H9 (cell line): ENCODE measurements around the gene MKRN2OS. TPM values are rescaled to one million over a fixed set of nuclear protein-coding genes. Genes with fewer than 3 reads are reported as not detected.

Experiments used
- DNase-seq: peaks from one replicate; pipeline ENCODE4 v3.0.0-alpha.2; 2017
- H2AFZ ChIP-seq: one replicate; pipeline ENCODE4 v1.6.1; 2013; ENCODE audit warnings: mild to moderate bottlenecking, low read length, control low read depth, moderate library complexity
- H2AK5ac ChIP-seq: 2 replicates; pipeline ENCODE4 v1.6.1; 2013; ENCODE audit warnings: low read length, control low read depth, mixed read lengths; ENCODE audit not compliant: insufficient read length
- H2BK120ac ChIP-seq: one replicate; pipeline ENCODE4 v1.6.1; 2013; ENCODE audit warnings: low read depth, mild to moderate bottlenecking, low read length, control low read depth, inconsistent platforms; ENCODE audit not compliant: poor library complexity, severe bottlenecking
- H2BK12ac ChIP-seq: 2 replicates; pipeline ENCODE4 v1.6.1; 2013; ENCODE audit warnings: low read length, control low read depth, mixed read lengths, low read depth; ENCODE audit not compliant: insufficient read length
- H2BK15ac ChIP-seq: 2 replicates; pipeline ENCODE4 v1.6.1; 2013; ENCODE audit warnings: low read depth, low read length, control low read depth
- H2BK20ac ChIP-seq: one replicate; pipeline ENCODE4 v1.6.1; 2013; ENCODE audit warnings: low read depth, mild to moderate bottlenecking, low read length, control low read depth, inconsistent platforms; ENCODE audit not compliant: poor library complexity, severe bottlenecking
- H2BK5ac ChIP-seq: 2 replicates; pipeline ENCODE4 v1.6.1; 2013; ENCODE audit warnings: low read length, control low read depth, mixed read lengths; ENCODE audit not compliant: insufficient read length
- H3K14ac ChIP-seq: 2 replicates; pipeline ENCODE4 v1.6.1; 2013; ENCODE audit warnings: low read length, control low read depth; ENCODE audit not compliant: insufficient read depth
- H3K18ac ChIP-seq: 2 replicates; pipeline ENCODE4 v1.6.1; 2013; ENCODE audit warnings: low read depth, mild to moderate bottlenecking, mixed read lengths, low read length, control low read depth; ENCODE audit not compliant: insufficient read length
- H3K23ac ChIP-seq: 2 replicates; pipeline ENCODE4 v1.6.1; 2013; ENCODE audit warnings: low read length, control low read depth, mixed read lengths, low read depth; ENCODE audit not compliant: insufficient read length
- H3K23me2 ChIP-seq: 2 replicates; pipeline ENCODE4 v1.6.1; 2013; ENCODE audit warnings: low read depth, mild to moderate bottlenecking, mixed read lengths, low read length, control low read depth; ENCODE audit not compliant: insufficient read length, poor library complexity, severe bottlenecking
- H3K27ac ChIP-seq: 2 replicates; pipeline ENCODE4 v1.5.1; 2013; ENCODE audit warnings: low read length, control low read depth, mixed read lengths, low read depth; ENCODE audit not compliant: insufficient read length
- H3K27me3 ChIP-seq: 2 replicates; pipeline ENCODE4 v1.6.1; 2013; ENCODE audit warnings: low read length, control low read depth, inconsistent platforms; ENCODE audit not compliant: insufficient read depth
- H3K4ac ChIP-seq: 2 replicates; pipeline ENCODE4 v1.6.1; 2013; ENCODE audit warnings: low read depth, mild to moderate bottlenecking, control low read depth, inconsistent platforms, low read length, moderate library complexity
- H3K4me1 ChIP-seq: 2 replicates; pipeline ENCODE4 v1.6.1; 2013; ENCODE audit warnings: low read length, control low read depth, inconsistent platforms; ENCODE audit not compliant: insufficient read depth
- H3K4me2 ChIP-seq: 2 replicates; pipeline ENCODE4 v1.6.1; 2013; ENCODE audit warnings: low read length, control low read depth, mixed read lengths; ENCODE audit not compliant: insufficient read length, insufficient read depth
- H3K56ac ChIP-seq: 2 replicates; pipeline ENCODE4 v1.6.1; 2013; ENCODE audit warnings: low read depth, mild to moderate bottlenecking, mixed read lengths, low read length, control low read depth; ENCODE audit not compliant: insufficient read length
- H3K79me1 ChIP-seq: 2 replicates; pipeline ENCODE4 v1.6.1; 2013; ENCODE audit warnings: low read depth, mild to moderate bottlenecking, moderate library complexity, low read length, control low read depth, inconsistent platforms; ENCODE audit not compliant: insufficient read depth, poor library complexity, severe bottlenecking
- H3K79me2 ChIP-seq: 2 replicates; pipeline ENCODE4 v1.6.1; 2013; ENCODE audit warnings: low read length, control low read depth, inconsistent platforms; ENCODE audit not compliant: insufficient read depth
- H3K9ac ChIP-seq: 2 replicates; pipeline ENCODE4 v1.6.1; 2013; ENCODE audit warnings: low read length, control low read depth, mixed read lengths; ENCODE audit not compliant: insufficient read length; ENCODE audit errors: extremely low read depth
- H3K9me3 ChIP-seq: one replicate; pipeline ENCODE4 v1.6.1; 2013; ENCODE audit warnings: low read depth, low read length, inconsistent platforms; ENCODE audit not compliant: control insufficient read depth
- H3T11ph ChIP-seq: one replicate; pipeline ENCODE4 v1.6.1; 2013; ENCODE audit warnings: mild to moderate bottlenecking, low read length, control low read depth, inconsistent platforms
- H4K20me1 ChIP-seq: one replicate; pipeline ENCODE4 v1.6.1; 2013; ENCODE audit not compliant: control insufficient read depth, insufficient read length, insufficient read depth
- H4K5ac ChIP-seq: 2 replicates; pipeline ENCODE4 v1.6.1; 2013; ENCODE audit warnings: low read depth, mild to moderate bottlenecking, mixed read lengths, low read length, control low read depth; ENCODE audit not compliant: insufficient read length
- H4K8ac ChIP-seq: replicated peaks from 2 replicates; pipeline ENCODE4 v1.6.1; 2013; ENCODE audit warnings: low read length, control low read depth, mixed read lengths, low read depth; ENCODE audit not compliant: insufficient read length
- H4K91ac ChIP-seq: 2 replicates; pipeline ENCODE4 v1.6.1; 2013; ENCODE audit warnings: low read depth, mild to moderate bottlenecking, moderate library complexity, mixed read lengths, low read length, control low read depth; ENCODE audit not compliant: insufficient read length
- H3K27ac Mint-ChIP-seq, 3 experiments: 2 replicates in 2 of 3; 3 replicates in 1 of 3; pipeline ENCODE4 v1.8.0; 2020 to 2021; ENCODE audit warnings: mixed read lengths in 3 of 3, mild to moderate bottlenecking in 1 of 3, moderate library complexity in 1 of 3
- H3K27me3 Mint-ChIP-seq: 2 replicates; pipeline ENCODE4 v1.8.0; 2021; ENCODE audit warnings: low read depth, mild to moderate bottlenecking, moderate library complexity, mixed read lengths
- H3K36me3 Mint-ChIP-seq, 3 experiments: 2 replicates in 2 of 3; 3 replicates in 1 of 3; pipeline ENCODE4 v1.8.0; 2020 to 2021; ENCODE audit warnings: low read depth in 3 of 3, mixed read lengths in 3 of 3; ENCODE audit not compliant: insufficient read depth in 1 of 3
- H3K4me1 Mint-ChIP-seq, 2 experiments: 2 replicates each; pipeline ENCODE4 v1.8.0; 2020; ENCODE audit warnings: mixed read lengths in 2 of 2
- H3K4me3 Mint-ChIP-seq, 2 experiments: 2 replicates in 1 of 2; 3 replicates in 1 of 2; pipeline ENCODE4 v1.8.0; 2020 to 2021; ENCODE audit warnings: mild to moderate bottlenecking in 2 of 2, mixed read lengths in 2 of 2, moderate library complexity in 1 of 2
- H3K9me3 Mint-ChIP-seq, 2 experiments: 2 replicates in 1 of 2; 3 replicates in 1 of 2; pipeline ENCODE4 v1.8.0; 2020; ENCODE audit warnings: mild to moderate bottlenecking in 2 of 2, mixed read lengths in 2 of 2, moderate library complexity in 1 of 2
- CTCF ChIP-seq: fragments of 200-600 bp; sonication (generic); conservative IDR thresholded peaks from 3 replicates; pipeline ENCODE4 v1.8.0; 2021; ENCODE audit warnings: antibody characterized with exemption, mild to moderate bottlenecking
- total RNA-seq: library from RNA; stranded (reverse); gene quantifications from 2 replicates; pipeline ENCODE4 v1.2.1, GENCODE V29; 2021

MKRN2OS gene
- total RNA-seq, 1 experiment from 2014 or later, result 0.44 TPM

- no peaks in the 10 kb centered on the region for H3K4me1 Mint-ChIP-seq
- H3K4me2 ChIP-seq, result no peak overlapping the region
- no peaks in the 10 kb centered on the region for H3K27me3 Mint-ChIP-seq
- no peak for TF ChIP-seq CTCF
- no peaks in the 10 kb centered on the region for H3K23me2 ChIP-seq
- H3K4ac ChIP-seq, result no peak overlapping the region
- no peak overlapping the region for H2AK5ac ChIP-seq
- H3K56ac ChIP-seq, result no peak overlapping the region
- H3K27ac ChIP-seq, result no peak overlapping the region
- H3K9me3 Mint-ChIP-seq, result no peaks in the 10 kb centered on the region
- no peak overlapping the region for H3K23ac ChIP-seq
- no peak overlapping the region for H2BK120ac ChIP-seq
- H3K4me3 Mint-ChIP-seq, result no peak overlapping the region
- no peaks in the 10 kb centered on the region for H3K79me1 ChIP-seq
- H4K5ac ChIP-seq, result no peak overlapping the region
- H4K20me1 ChIP-seq, result no peaks in the 10 kb centered on the region
- no peak overlapping the region for H3K14ac ChIP-seq
- H3K36me3 Mint-ChIP-seq, result peaks cover 11 to 24% (median 15%) of the 10 kb centered on the region in 3 experiments; a peak in 6 of 7 replicates
- H2AFZ ChIP-seq, result no peak overlapping the region
- DNase-seq, result no peak
- H3K27me3 ChIP-seq, result no peaks in the 10 kb centered on the region
- H3K4me1 ChIP-seq, result no peaks in the 10 kb centered on the region
- no peak overlapping the region for H3K18ac ChIP-seq
- H4K8ac ChIP-seq, result no peak overlapping the region
- H2BK15ac ChIP-seq, result no peak overlapping the region
- no peak overlapping the region; a peak in 1 of 7 replicates for H3K27ac Mint-ChIP-seq
- no peak overlapping the region for H2BK20ac ChIP-seq
- no peaks in the 10 kb centered on the region for H3K79me2 ChIP-seq
- no peak overlapping the region for H4K91ac ChIP-seq
- H2BK12ac ChIP-seq, result no peak overlapping the region
- H3T11ph ChIP-seq, result no peak overlapping the region
- H3K9ac ChIP-seq, result no peak overlapping the region
- H2BK5ac ChIP-seq, result no peak overlapping the region
- H3K9me3 ChIP-seq, result no peaks in the 10 kb centered on the region
Observed at GRCh38 chr3:12515631-12516030, 29.7 kb downstream of the MKRN2OS start.
